ENCODE measurements around the gene CRABP1. TPM values are rescaled to one million over a fixed set of nuclear protein-coding genes. Genes with fewer than 3 reads are reported as not detected.

Gene CRABP1
- total RNA-seq, 1 donor = not detected

GRCh38 chr15:78329625-78330024, 10.5 kb upstream of the CRABP1 start:
- no peak overlapping the region for H3K4me3 ChIP-seq (ENCODE audit: low read depth, low read length)
- no peak for DNase-seq (ENCODE audit: low read depth)
- TF ChIP-seq, protein P1, sequence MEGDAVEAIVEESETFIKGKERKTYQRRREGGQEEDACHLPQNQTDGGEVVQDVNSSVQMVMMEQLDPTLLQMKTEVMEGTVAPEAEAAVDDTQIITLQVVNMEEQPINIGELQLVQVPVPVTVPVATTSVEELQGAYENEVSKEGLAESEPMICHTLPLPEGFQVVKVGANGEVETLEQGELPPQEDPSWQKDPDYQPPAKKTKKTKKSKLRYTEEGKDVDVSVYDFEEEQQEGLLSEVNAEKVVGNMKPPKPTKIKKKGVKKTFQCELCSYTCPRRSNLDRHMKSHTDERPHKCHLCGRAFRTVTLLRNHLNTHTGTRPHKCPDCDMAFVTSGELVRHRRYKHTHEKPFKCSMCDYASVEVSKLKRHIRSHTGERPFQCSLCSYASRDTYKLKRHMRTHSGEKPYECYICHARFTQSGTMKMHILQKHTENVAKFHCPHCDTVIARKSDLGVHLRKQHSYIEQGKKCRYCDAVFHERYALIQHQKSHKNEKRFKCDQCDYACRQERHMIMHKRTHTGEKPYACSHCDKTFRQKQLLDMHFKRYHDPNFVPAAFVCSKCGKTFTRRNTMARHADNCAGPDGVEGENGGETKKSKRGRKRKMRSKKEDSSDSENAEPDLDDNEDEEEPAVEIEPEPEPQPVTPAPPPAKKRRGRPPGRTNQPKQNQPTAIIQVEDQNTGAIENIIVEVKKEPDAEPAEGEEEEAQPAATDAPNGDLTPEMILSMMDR (IDR thresholded peaks at IDR 0.05; ENCODE audit: insufficient read depth, low read length) = no peak

DNA sequence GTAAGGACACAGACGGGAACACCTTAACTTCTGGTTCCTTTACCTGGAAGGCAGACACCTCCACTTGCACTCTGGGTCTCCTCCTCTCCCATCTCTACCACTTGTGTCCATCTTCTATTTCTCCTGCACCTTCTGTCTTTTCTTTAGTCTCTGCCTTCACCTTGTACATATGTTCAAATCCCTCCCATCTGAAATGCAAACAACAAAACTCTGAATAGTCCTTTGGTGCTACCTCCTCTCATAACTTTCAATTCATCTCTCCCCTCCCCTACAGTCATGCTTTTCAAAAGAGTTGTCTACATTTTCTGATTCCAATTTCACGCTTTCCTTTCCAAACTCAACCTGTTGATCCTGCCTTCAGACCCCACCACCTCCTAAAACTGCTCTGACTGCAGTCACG, 5.3 kb upstream of the CRABP1 start:
- no peak overlapping the region for H3K4me3 ChIP-seq (ENCODE audit: low read depth, low read length)
- no peak for DNase-seq (ENCODE audit: low read depth)
- TF ChIP-seq, protein P1 (IDR thresholded peaks at IDR 0.05; ENCODE audit: insufficient read depth, low read length) = no peak

DNA sequence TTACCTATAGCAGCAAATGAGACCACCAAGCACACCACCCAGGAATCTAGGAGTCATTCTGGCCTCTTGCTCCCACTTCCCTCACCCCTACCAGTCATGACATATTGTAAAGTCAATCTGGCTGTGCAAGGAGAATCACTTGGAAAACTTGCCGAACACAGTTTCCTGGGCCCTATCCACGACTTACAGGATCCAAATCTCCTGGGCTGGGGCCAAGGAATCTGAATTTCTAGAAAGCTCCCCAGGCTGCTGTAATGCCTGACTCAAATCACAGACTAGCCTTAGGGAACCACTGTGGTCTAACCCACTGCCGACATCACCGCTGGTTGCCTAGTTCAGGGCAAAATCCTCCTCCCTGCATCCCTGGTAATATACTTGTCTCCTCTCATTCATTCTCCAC, 4.2 kb upstream of the CRABP1 start:
- no peak overlapping the region for H3K4me3 ChIP-seq (ENCODE audit: low read depth, low read length)
- TF ChIP-seq, protein P1 (IDR thresholded peaks at IDR 0.05; ENCODE audit: insufficient read depth, low read length) = no peak
- DNase-seq (ENCODE audit: low read depth) = no peak

- DNase-seq (ENCODE audit: low read depth) = no peak
- TF ChIP-seq, protein P1 (IDR thresholded peaks at IDR 0.05; ENCODE audit: insufficient read depth, low read length) = no peak
- no peak overlapping the region for H3K4me3 ChIP-seq (ENCODE audit: low read depth, low read length)
Measured at GRCh38 chr15:78338781-78339180, 1.4 kb upstream of the CRABP1 start.

DNA sequence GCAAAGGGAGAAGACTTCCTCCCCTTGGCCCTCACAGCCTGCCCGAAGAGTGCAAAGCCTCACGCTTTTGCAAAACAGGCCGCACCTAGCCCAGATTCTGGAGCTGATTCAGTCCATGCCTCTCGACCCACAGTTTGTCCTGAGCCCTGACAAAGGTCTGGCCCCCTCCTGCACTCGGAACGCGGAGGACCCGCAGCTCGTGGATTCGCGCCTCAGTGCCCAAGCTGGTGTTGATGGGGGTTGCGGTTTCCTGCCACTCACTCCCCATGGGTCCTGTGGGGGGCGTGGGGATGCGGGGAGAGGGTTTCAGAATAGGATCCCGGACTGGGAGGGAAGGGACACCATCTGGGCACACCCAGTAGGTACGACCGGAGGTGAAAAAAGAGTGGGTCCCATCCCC, 594 bp upstream of the CRABP1 start:
- no peak for DNase-seq (ENCODE audit: low read depth)
- no peak overlapping the region for H3K4me3 ChIP-seq (ENCODE audit: low read depth, low read length)
- TF ChIP-seq, protein P1 (IDR thresholded peaks at IDR 0.05; ENCODE audit: insufficient read depth, low read length) = no peak

GRCh38 chr15:78341057-78341987, 1.2 kb downstream of the CRABP1 start:
- no peak overlapping the region for H3K4me3 ChIP-seq (ENCODE audit: low read depth, low read length)
- no peak for DNase-seq (ENCODE audit: low read depth)
- TF ChIP-seq, protein P1 (IDR thresholded peaks at IDR 0.05; ENCODE audit: insufficient read depth, low read length) = no peak
